GM18861 (cell line): ENCODE measurements around the gene HPS5.
A peak's percentile ranks its signal among the peaks of the same experiment; 100 is the strongest.

Experiments
- ATAC-seq: cut with Tn5 transposase; IDR thresholded peaks from one replicate; pipeline ENCODE4 v1.9.1; 2021; ENCODE audit not compliant: unreplicated experiment

Gene HPS5

DNA sequence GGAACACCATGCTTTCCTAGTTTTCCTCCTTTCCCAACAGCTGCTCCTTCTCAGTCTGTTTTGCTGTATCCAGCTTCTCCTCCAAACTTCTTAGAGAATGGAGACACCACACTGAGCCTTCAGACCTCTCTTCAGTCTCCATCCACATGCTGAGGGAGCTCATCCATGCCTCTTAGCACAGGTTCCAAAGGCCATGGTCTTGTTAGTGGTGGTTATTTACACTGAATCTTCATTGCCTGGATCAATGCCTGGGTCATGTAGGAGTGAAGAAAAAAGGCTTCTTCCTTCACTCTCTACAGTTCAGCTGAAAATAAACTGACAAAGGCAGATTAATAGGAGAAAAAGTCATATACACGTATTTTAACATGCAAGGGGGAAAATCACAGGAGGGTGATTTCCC, 82.3 kb downstream of the HPS5 start:
- ATAC-seq, result no peak

- ATAC-seq, result no peak
Observed at GRCh38 chr11:18236664-18237356, 85.1 kb downstream of the HPS5 start, which contains the start of gene SAA4. Gene SAA4, minus strand, starts transcription at chr11:18236802. Its CDS starts 876 bp downstream, at chr11:18235926.

DNA sequence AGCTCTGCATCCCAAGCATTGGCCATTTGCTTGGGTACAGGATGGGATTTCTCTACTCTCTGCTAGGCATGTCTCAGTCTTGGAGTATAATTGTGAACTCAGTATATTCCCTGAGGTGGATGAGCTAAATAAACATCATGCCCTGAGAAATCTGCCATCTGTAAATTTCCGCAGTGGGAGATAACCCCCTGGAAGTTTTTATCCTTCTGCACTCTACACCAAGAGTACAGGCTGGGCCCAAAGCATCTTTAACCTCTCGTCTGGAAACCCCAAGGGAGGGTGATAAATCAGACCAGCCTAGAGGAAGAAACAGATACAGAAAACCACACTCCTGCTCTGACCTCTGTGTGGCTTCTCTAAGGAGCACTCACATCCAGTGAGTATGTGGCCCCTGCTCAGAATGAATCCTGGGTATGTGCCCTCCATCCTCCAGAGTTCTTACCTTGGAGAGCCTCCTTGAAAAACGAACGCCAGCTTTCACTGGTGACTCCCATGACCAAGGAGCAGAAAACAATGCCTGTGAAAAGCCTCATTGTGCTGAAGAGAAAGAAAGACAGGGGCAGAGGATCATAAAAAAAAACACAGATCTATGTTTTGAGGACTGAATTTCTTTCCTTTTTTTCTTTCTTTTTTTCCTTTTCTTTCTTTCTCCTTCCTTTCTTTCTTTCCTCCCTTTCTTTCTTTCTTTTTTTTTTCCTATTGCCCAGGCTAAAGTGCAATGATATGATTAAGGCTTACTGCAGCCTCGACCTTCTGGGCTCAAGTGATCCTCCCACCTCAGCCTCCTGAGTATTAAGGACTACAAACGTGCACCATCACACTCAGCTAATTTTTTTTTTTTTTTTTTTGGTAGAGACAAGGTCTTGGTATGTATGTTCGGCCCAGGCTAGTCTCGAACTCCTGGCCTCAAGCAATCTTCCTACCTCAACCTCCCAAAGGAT, 86.3 kb downstream of the HPS5 start:
- no peak for ATAC-seq

GRCh38 chr11:18233912-18234311, 88.0 kb downstream of the HPS5 start:
- no peak for ATAC-seq

GRCh38 chr11:18230859-18231258, 91.1 kb downstream of the HPS5 start:
- ATAC-seq, result no peak

DNA sequence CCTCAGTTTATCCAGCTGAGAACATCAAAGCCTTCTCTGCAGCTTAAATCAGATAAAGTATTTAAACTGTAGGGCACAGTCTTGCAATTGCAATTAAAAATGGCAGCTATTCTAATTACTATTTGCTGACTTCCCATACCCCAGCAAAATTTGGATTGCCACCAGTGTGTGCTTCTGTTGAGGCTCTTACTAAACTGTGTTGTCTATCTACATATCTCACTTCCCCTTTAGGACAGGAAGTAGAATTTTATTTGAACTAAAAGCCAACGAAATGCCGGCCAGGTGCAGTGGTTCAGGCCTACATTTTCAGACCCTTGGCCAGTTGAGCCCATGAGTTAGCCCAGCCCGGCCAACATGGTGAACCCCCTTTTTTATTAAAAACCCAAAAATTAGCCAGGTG, 92.4 kb downstream of the HPS5 start:
- peak; percentile 92 for ATAC-seq
